B cell (primary cell): ENCODE measurements around the gene FSHR. TPM values are rescaled to one million over a fixed set of nuclear protein-coding genes. Genes with fewer than 3 reads are reported as not detected.

Source experiments
- ATAC-seq: fragments of 200-7000 bp; cut with Tn5 transposase; one replicate; pipeline ENCODE4 v1.10.0; 2021; ENCODE audit warnings: low read depth, mild to moderate bottlenecking, moderate number of reproducible peaks, moderate library complexity
- CTCF ChIA-PET: fragments of 350-600 bp; sonication (Branson Sonifier 250); formaldehyde crosslinking; loops from one replicate; lab custom pipeline; 2021; ENCODE audit warnings: antibody characterized with exemption, inconsistent platforms; lab: Charles Lee
- POLR2A ChIA-PET: fragments of 350-600 bp; sonication (Branson Sonifier 250); formaldehyde crosslinking; loops from one replicate; lab custom pipeline; 2021; ENCODE audit warnings: antibody characterized with exemption; lab: Charles Lee
- DNase-seq: peaks from one replicate; pipeline ENCODE4 v3.0.0; 2013
- H2AFZ ChIP-seq: 2 replicates; pipeline ENCODE4 v1.6.1; 2012; ENCODE audit warnings: mild to moderate bottlenecking, low read depth, low read length; ENCODE audit not compliant: insufficient read depth, poor library complexity, severe bottlenecking
- H3K27ac ChIP-seq, 2 donors: 1 replicate in 1 of 2; 2 replicates in 1 of 2; pipeline ENCODE4 v1.5.1; 2012 to 2013; ENCODE audit warnings: low read length in 2 of 2, mild to moderate bottlenecking in 2 of 2, moderate library complexity in 1 of 2
- H3K27me3 ChIP-seq, 4 experiments: fragments of 200-600 bp in 1 of 4; sonication (generic) in 1 of 4; replicated peaks in 1 of 4; 1 replicate in 2 of 4; 2 replicates in 2 of 4; pipeline versions ENCODE4 v1.6.1 to v1.7.0; 2013 to 2016; ENCODE audit warnings: low read length in 3 of 4, mild to moderate bottlenecking in 2 of 4, mixed read lengths in 1 of 4, moderate library complexity in 1 of 4; ENCODE audit not compliant: insufficient read depth in 4 of 4, control insufficient read depth in 3 of 4; ENCODE audit errors: control extremely low read depth in 1 of 4
- H3K36me3 ChIP-seq, 2 experiments: replicated peaks in 1 of 2; 1 replicate in 1 of 2; 2 replicates in 1 of 2; pipeline versions ENCODE4 v1.6.1 to v1.7.1; 2013; ENCODE audit warnings: low read length in 1 of 2; ENCODE audit not compliant: insufficient read depth in 2 of 2, control insufficient read depth in 1 of 2; ENCODE audit errors: control extremely low read depth in 1 of 2, extremely low read depth in 1 of 2
- H3K4me1 ChIP-seq, 2 donors: fragments of 200-600 bp in 1 of 2; sonication (generic) in 1 of 2; 1 replicate in 1 of 2; 2 replicates in 1 of 2; pipeline versions ENCODE4 v1.5.1 to v1.6.1; 2013 to 2017; ENCODE audit warnings: low read length in 2 of 2; ENCODE audit not compliant: control insufficient read depth in 2 of 2, insufficient read depth in 2 of 2
- H3K4me2 ChIP-seq: replicated peaks from 2 replicates; pipeline ENCODE3; 2012; ENCODE audit warnings: mild to moderate bottlenecking, low read depth, low read length; ENCODE audit not compliant: poor library complexity, severe bottlenecking
- H3K4me3 ChIP-seq, 5 experiments: fragments of 200-600 bp in 1 of 5; sonication (generic) in 1 of 5; 1 replicate in 3 of 5; 2 replicates in 2 of 5; pipeline versions ENCODE4 v1.5.1 to v1.7.0; 2011 to 2016; ENCODE audit warnings: low read length in 4 of 5, mild to moderate bottlenecking in 4 of 5, low read depth in 2 of 5, control low read depth in 1 of 5, moderate library complexity in 1 of 5; ENCODE audit not compliant: insufficient read depth in 1 of 5; ENCODE audit errors: control extremely low read depth in 1 of 5, extremely low read depth in 1 of 5
- H3K79me2 ChIP-seq: fragments of 200-600 bp; sonication (generic); one replicate; pipeline ENCODE4 v1.6.0; 2016; ENCODE audit warnings: low read length; ENCODE audit not compliant: control insufficient read depth, insufficient read depth
- H3K9ac ChIP-seq: fragments of 200-600 bp; sonication (generic); 2 replicates; pipeline ENCODE4 v1.6.1; 2017; ENCODE audit warnings: mild to moderate bottlenecking, low read length, moderate library complexity
- H3K9me3 ChIP-seq, 3 donors: one replicate each; pipeline versions ENCODE4 v1.6.1 to v1.7.1; 2013; ENCODE audit warnings: low read length in 2 of 3; ENCODE audit not compliant: control insufficient read depth in 2 of 3, insufficient read depth in 1 of 3; ENCODE audit errors: control extremely low read depth in 1 of 3
- H4K20me1 ChIP-seq: 2 replicates; pipeline ENCODE4 v1.6.0; 2012; ENCODE audit warnings: mild to moderate bottlenecking, low read length; ENCODE audit not compliant: insufficient read depth, control insufficient read depth, poor library complexity, severe bottlenecking
- H3K27ac Mint-ChIP-seq: one replicate; pipeline ENCODE4 v1.8.0; 2021; ENCODE audit warnings: mixed read lengths
- H3K27me3 Mint-ChIP-seq: one replicate; pipeline ENCODE4 v1.8.0; 2021; ENCODE audit warnings: mixed read lengths
- H3K4me1 Mint-ChIP-seq: one replicate; pipeline ENCODE4 v1.8.0; 2021; ENCODE audit warnings: mixed read lengths
- H3K4me3 Mint-ChIP-seq: one replicate; pipeline ENCODE4 v1.8.0; 2021; ENCODE audit warnings: mixed read lengths
- H3K9me3 Mint-ChIP-seq: one replicate; pipeline ENCODE4 v1.8.0; 2022; ENCODE audit warnings: mixed read lengths; ENCODE audit not compliant: insufficient read depth
- CTCF ChIP-seq: fragments of 200-600 bp; IDR thresholded peaks from one replicate; pipeline ENCODE4 v1.8.0; 2022; ENCODE audit warnings: antibody characterized with exemption, mild to moderate bottlenecking
- EZH2 ChIP-seq: IDR thresholded peaks from 2 replicates; pipeline ENCODE4 v1.6.1; 2012; ENCODE audit warnings: borderline replicate concordance, low read depth, mild to moderate bottlenecking, moderate library complexity, low read length; ENCODE audit not compliant: insufficient read depth, poor library complexity, severe bottlenecking
- WGBS: methylation state at CpG from one replicate; pipeline ENCODE4 v1.1.5; 2013; ENCODE audit warnings: missing lambda C conversion rate; ENCODE audit not compliant: insufficient coverage; 5-methylcytosine and 5-hydroxymethylcytosine counted together
- intact Hi-C: fragments of 100-400 bp; cut with micrococcal nuclease; formaldehyde crosslinking; loops from one replicate; pipeline ENCODE4 v1.10.0; 2022
- polyA plus RNA-seq: library from polyadenylated mRNA; depleted of rRNA; stranded (reverse); fragments of >200 nt; gene quantifications from 2 replicates; pipeline ENCODE4 v1.2.3, GENCODE V29; 2012
- total RNA-seq, 2 donors: library from RNA; stranded (reverse); fragments of 120-200 nt in 1 of 2; gene quantifications; 1 replicate in 1 of 2; 2 replicates in 1 of 2; pipeline versions ENCODE4 v1.2.3 to v1.2.4, GENCODE V29; 2013 to 2022

Gene FSHR
- total and polyA plus RNA-seq, 2 donors (not counting 1 experiment from before 2014, with no cell fraction given), result not detected

GRCh38 chr2:48971801-48972200 is 182.5 kb downstream of the FSHR start:
- no peak overlapping the region for H3K27ac ChIP-seq
- Mint-ChIP-seq H3K4me1 (no peaks in the 10 kb centered on the region), H3K27me3 (no peaks in the 10 kb centered on the region), H3K27ac (no peak overlapping the region), H3K9me3 (no peaks in the 10 kb centered on the region), H3K4me3 (no peak overlapping the region)
- H3K4me1 ChIP-seq, result no peaks in the 10 kb centered on the region
- no peaks in the 10 kb centered on the region for H3K36me3 ChIP-seq
- H4K20me1 ChIP-seq, result no peaks in the 10 kb centered on the region
- no peak overlapping the region for H3K4me2 ChIP-seq
- H3K27me3 ChIP-seq, result no peaks in the 10 kb centered on the region
- no peak overlapping the region for H3K4me3 ChIP-seq
- DNase-seq, result no peak
- H3K79me2 ChIP-seq, result no peaks in the 10 kb centered on the region
- TF ChIP-seq CTCF (no peak), EZH2 (no peak)
- WGBS, result no CpG with 5 or more reads among the region's 2 CpGs
- no peak overlapping the region for H2AFZ ChIP-seq
- no peak overlapping the region for H3K9ac ChIP-seq
- CTCF ChIA-PET, result no interaction called here
- intact Hi-C loops, result no loop called here
- H3K9me3 ChIP-seq, result no peaks in the 10 kb centered on the region
- ATAC-seq, result no peak
- POLR2A ChIA-PET, result no interaction called here

- DNase-seq (no peak), ATAC-seq (no peak)
- no peak overlapping the region for H3K4me3 Mint-ChIP-seq
- intact Hi-C loops, result no loop called here
- H3K27ac ChIP-seq, result no peak overlapping the region
- no peaks in the 10 kb centered on the region for H3K4me1 ChIP-seq
- H3K4me1 Mint-ChIP-seq, result no peaks in the 10 kb centered on the region
- no peaks in the 10 kb centered on the region for H3K36me3 ChIP-seq
- WGBS, result 80% methylated on average over 2 of the region's 4 CpGs
- H3K9me3 Mint-ChIP-seq, result no peaks in the 10 kb centered on the region
- no peaks in the 10 kb centered on the region for H3K79me2 ChIP-seq
- no peaks in the 10 kb centered on the region for H3K9me3 ChIP-seq
- TF ChIP-seq EZH2, result no peak
- TF ChIP-seq CTCF, result no peak
- no peak overlapping the region for H3K4me2 ChIP-seq
- H3K4me3 ChIP-seq, result no peak overlapping the region
- no peaks in the 10 kb centered on the region for H3K27me3 ChIP-seq
- H3K27ac Mint-ChIP-seq, result no peak overlapping the region
- CTCF ChIA-PET, result interaction anchor here (1.1 kb wide), 1 partner anchor 24 kb away, joined by 3 read pairs; no protein-coding TSS in a partner anchor
- POLR2A ChIA-PET, result no interaction called here
- no peak overlapping the region for H3K9ac ChIP-seq
- H2AFZ ChIP-seq, result no peak overlapping the region
- H3K27me3 Mint-ChIP-seq, result no peaks in the 10 kb centered on the region
- H4K20me1 ChIP-seq, result no peaks in the 10 kb centered on the region
These were observed 186.3 kb downstream of the FSHR start for GRCh38 chr2:48968011-48968410.
